ENCODE data around the gene RPL29.

RPL29 gene

DNA sequence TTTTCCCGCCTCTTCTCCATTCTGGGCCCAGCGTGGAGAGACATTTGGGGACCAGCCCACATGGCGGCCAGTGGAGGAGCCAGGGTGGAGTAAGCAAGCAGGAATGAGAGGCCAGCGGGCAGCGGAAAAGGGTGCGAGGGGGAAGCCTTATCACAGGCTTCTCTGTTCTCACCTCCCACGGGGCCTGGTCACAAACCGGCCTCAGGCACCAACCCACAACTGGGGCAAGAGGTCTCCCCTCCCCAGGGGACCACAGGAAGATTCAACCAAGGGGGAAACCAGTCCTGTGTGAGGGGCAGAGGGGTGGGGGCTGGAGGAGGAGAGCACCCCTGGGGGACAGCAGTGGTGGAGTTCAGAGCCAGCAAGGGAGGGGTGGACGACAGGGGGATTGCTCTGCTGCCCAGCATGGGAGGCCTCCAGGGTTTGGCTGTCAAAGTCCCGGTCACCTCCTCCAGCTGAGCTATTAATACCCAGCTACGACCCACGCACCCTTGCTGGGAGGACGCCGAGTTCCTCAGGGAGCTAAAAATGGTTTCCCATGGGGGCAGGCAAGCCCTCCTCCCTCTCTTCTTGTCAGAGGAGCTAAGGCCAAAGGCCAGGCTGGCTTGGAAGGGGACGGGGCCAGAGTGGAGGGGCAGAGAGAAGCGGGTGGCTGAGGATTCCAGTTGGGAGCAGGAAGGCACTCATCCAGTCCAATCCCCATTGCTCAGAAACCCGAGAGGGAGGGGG, 23.8 kb upstream of the RPL29 start:
- no peak overlapping the region for H3K27ac Mint-ChIP-seq
- H3K36me3 Mint-ChIP-seq: no peaks in the 10 kb centered on the region
- no peak overlapping the region for H3K4me3 Mint-ChIP-seq
- H3K9me3 Mint-ChIP-seq: no peaks in the 10 kb centered on the region
- no peaks in the 10 kb centered on the region for H3K27me3 Mint-ChIP-seq
- H3K4me1 Mint-ChIP-seq: no peaks in the 10 kb centered on the region

DNA sequence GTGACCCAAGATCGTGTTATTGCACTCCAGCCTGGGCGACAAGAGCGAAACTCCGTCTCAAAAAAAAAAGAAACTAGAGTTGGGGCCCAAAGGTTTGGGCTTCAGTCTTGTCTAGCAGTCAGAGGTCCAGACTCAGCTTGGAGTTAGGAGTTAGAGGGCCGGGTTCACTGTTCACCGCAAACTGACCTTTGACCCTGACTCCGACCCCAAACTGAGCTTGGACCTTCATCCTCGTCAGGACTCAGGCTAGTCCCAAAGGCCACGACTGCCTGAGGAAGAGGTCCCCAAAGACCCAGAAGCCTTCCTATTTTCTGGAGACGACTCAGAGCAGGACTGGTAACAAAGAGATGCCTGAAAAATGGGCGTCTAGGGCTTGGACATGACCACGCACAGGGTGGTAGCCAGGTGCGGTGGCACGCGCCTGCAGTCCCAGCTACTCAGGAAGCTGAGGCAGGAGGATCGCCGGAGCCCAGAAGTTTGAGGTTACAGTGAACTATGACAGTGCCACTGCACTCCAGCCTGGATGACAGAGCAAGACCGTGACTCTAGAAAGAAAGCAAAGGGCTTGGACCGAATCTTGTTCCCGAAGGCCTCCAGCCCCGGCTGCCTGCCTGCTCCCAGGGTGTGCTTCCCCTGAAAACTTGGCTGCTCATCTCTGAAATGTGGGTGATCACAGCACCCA, 22.8 kb upstream of the RPL29 start:
- H3K4me3 Mint-ChIP-seq: no peak overlapping the region
- H3K27ac Mint-ChIP-seq: no peak overlapping the region
- H3K36me3 Mint-ChIP-seq: no peaks in the 10 kb centered on the region
- H3K27me3 Mint-ChIP-seq: no peaks in the 10 kb centered on the region
- H3K9me3 Mint-ChIP-seq: no peaks in the 10 kb centered on the region
- no peaks in the 10 kb centered on the region for H3K4me1 Mint-ChIP-seq

DNA sequence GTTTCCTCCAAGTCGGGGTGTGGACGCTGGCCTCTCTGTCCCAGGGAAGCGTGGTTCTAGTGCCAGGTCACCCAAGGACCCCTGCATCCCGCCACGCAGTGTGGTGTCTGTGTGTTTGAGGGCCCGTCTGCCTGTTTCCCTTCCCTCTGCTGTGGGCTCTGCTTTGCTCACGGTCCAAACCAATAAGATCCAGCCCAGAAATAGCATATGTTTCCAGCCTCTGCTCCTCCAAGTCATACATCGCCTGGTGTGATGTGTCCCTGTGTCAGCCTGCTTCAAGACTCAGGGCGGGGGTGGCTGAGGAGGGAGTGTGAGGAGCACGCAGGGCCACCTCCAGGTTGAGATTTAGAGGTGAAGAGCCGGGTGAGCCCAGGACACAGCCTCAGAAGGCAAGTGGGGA, 21.9 kb upstream of the RPL29 start:
- no peak overlapping the region for H3K4me3 Mint-ChIP-seq
- H3K4me1 Mint-ChIP-seq: no peaks in the 10 kb centered on the region
- H3K9me3 Mint-ChIP-seq: no peaks in the 10 kb centered on the region
- no peaks in the 10 kb centered on the region for H3K36me3 Mint-ChIP-seq
- no peaks in the 10 kb centered on the region for H3K27me3 Mint-ChIP-seq
- no peak overlapping the region for H3K27ac Mint-ChIP-seq

DNA sequence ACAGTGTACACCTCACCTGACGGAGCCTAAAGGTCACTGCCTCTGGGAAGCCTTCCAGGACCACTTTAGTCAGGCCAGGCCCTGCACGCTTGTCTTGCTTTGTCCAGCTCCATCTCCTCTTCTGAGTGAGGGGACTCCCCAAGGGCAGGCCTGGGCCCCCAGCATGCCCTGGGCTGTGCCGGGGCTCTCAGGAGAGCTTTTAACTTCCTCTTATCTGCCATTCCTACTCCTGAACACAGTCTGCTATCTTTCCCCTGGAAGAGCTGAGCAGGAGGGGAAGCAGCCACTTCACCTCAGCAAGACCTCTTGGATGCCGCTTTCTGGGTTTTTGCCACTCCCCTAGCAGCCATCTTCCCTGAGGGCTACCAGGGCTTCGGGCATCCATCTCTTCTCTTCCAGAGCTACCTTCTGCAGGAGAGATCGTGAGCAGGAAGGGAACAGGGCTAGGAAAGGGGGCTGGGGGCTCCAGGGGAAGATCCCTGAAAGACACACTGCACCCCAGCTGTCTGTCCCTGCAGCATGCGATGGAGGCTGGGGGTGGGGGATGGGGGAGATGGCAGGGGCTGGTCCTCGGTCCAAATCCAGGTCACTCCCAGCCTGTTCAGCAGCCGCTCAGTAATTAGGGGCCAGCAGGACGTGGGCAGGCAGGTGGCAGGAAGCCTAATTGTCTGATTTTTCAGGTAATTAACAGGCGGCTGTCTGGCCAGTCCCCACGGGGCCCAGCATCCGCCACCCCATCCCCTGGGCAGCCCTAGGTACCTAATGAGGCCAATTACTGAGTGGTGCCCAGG, 19.9 kb upstream of the RPL29 start:
- Mint-ChIP-seq H3K9me3 (no peaks in the 10 kb centered on the region), H3K36me3 (no peaks in the 10 kb centered on the region), H3K27ac (no peak overlapping the region), H3K27me3 (no peaks in the 10 kb centered on the region), H3K4me1 (no peaks in the 10 kb centered on the region), H3K4me3 (no peak overlapping the region)

DNA sequence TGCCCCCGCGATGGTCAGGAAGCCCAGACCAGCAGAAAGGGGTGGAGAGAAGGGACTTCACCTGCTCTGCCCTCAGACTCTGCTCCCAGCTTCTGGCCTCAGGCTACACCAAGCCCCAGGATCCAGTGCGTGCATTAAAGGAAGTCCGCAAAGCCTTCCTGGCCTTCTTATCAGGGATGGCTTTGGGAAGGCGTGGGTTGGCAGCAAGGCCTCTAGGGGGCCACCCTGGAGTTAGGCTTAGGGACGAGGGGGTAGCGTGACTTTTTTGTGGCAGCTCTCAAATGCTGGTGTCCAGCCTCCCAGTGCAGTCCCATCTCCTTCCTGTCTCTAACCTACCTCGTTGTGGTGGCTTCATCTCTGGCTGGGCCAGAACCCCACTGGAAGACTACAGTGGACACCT, 18.9 kb upstream of the RPL29 start:
- Mint-ChIP-seq H3K4me1 (no peaks in the 10 kb centered on the region), H3K36me3 (no peaks in the 10 kb centered on the region), H3K9me3 (no peaks in the 10 kb centered on the region), H3K4me3 (no peak overlapping the region), H3K27ac (no peak overlapping the region), H3K27me3 (no peaks in the 10 kb centered on the region)

DNA sequence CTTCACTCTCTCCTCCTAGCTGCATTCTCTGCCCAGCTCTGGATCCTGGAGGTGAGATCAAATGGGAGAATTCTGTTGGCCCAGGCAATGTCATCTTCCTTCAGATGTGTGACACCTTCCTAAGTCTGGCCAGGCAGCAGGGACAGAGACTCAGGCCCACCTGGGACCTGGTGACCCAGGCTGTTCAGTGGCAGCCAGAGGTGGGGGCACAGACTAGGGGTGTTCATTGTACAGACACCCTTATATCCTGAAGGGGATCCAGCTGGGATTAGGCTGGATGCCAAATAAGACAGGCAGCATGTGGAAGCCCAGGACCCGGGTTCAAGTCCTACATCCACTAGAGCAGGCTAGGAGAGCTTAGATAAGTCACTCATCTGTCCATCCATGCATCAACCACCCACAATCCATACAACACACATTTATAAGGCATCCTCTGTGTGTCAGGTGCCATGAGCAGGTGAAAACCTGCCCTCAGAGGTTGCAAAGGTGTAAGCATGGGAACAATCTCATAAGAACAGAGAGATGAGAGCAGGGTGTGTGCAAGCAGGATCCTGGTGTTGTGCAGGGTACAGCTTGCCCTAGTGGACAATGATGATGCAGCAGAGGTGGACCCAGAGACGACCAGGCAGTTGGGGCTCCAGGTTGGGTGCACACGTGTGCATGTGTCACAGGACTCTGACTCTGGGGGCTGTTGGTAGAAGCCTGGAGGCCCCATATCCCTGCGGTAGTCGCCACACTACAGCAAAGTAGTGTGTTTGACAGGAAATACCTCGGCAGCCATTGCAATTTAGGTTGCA, 18.3 kb upstream of the RPL29 start:
- H3K27ac Mint-ChIP-seq: no peak overlapping the region
- H3K27me3 Mint-ChIP-seq: no peaks in the 10 kb centered on the region
- H3K9me3 Mint-ChIP-seq: no peaks in the 10 kb centered on the region
- no peaks in the 10 kb centered on the region for H3K36me3 Mint-ChIP-seq
- H3K4me3 Mint-ChIP-seq: no peak overlapping the region
- no peaks in the 10 kb centered on the region for H3K4me1 Mint-ChIP-seq

DNA sequence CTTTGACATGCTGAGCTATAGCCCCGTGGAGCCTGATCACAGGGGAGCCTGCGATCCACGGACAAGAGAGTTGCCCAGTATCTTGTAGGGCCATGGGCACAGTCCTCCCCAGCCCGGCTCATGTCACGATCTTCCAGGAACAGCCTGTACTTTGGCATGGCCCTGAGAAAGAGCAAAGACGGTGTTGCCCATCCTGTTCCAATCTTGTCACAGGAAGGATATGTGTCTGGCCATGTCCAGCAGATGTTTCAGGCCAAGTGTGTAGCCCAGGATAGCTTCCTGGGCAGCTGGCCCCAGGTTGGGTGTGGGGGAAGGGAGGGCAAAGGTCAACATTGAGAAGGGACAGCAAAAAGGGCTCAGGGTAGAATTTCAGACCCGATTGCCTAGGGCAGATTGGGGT, 17.0 kb upstream of the RPL29 start:
- Mint-ChIP-seq H3K4me3 (no peak overlapping the region), H3K27me3 (no peaks in the 10 kb centered on the region), H3K4me1 (no peaks in the 10 kb centered on the region), H3K27ac (no peak overlapping the region), H3K36me3 (no peaks in the 10 kb centered on the region), H3K9me3 (no peaks in the 10 kb centered on the region)

DNA sequence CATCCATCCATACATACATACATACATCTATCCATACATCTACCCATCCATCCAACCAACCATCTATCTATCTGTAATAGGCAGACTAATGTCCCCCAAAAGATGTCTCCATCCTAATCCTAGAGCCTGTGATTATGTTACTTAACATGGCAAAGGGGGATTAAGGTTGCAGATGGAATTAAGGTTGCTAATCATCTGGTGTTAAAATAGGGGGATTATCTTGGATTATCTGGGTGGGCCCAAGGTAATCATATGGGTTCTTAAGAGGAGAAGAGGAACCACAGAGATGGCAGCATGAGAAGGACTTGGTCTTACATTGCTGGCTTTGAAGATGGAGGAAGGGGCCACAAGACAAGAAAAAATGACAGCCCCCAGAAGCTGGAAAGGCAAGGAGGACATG, 14.7 kb upstream of the RPL29 start:
- Mint-ChIP-seq H3K4me3 (no peak overlapping the region), H3K9me3 (no peaks in the 10 kb centered on the region), H3K27ac (no peak overlapping the region), H3K27me3 (no peaks in the 10 kb centered on the region), H3K4me1 (peaks cover 9% of the 10 kb centered on the region), H3K36me3 (no peaks in the 10 kb centered on the region)

DNA sequence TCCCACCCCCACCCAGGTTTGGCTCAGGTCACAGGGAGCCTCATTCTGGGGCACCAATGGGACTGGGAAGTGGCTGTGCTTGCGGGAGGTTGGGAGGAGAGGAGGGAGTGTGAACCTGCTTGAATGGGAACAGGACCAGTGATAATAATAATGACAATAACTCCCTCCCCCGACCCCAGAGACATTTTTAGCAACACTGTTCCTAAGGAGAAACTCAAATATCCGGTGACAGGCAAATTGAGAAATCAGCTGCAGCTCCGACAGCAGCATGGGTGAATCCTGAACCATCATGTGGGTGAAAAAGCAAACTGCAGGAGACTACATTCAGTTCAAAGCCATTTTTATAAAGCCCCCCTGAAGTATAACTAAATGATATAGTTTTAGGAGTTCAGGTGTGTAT, 11.6 kb upstream of the RPL29 start:
- no peaks in the 10 kb centered on the region for H3K27me3 Mint-ChIP-seq
- no peak overlapping the region for H3K27ac Mint-ChIP-seq
- no peak overlapping the region for H3K4me3 Mint-ChIP-seq
- no peaks in the 10 kb centered on the region for H3K9me3 Mint-ChIP-seq
- no peaks in the 10 kb centered on the region for H3K36me3 Mint-ChIP-seq
- H3K4me1 Mint-ChIP-seq: peaks cover 14% of the 10 kb centered on the region

DNA sequence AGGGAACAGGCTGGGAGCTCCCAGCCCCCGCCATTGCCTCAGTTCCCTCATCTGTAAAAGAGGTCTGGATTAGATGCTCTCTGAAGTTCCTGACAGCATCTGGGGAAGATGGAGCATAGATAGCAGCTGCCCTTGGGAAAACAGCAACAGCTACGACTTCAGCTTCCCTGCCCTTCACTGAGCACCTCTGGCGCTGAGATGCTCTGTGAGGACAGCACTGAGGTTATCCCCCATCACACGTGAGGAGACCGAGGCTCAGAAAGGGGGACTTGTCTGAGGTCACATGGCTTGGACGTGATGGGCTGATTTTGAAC, 11.1 kb upstream of the RPL29 start:
- H3K4me1 Mint-ChIP-seq: peaks cover 16% of the 10 kb centered on the region
- no peak overlapping the region for H3K27ac Mint-ChIP-seq
- H3K27me3 Mint-ChIP-seq: no peaks in the 10 kb centered on the region
- H3K9me3 Mint-ChIP-seq: no peaks in the 10 kb centered on the region
- no peak overlapping the region for H3K4me3 Mint-ChIP-seq
- no peaks in the 10 kb centered on the region for H3K36me3 Mint-ChIP-seq

DNA sequence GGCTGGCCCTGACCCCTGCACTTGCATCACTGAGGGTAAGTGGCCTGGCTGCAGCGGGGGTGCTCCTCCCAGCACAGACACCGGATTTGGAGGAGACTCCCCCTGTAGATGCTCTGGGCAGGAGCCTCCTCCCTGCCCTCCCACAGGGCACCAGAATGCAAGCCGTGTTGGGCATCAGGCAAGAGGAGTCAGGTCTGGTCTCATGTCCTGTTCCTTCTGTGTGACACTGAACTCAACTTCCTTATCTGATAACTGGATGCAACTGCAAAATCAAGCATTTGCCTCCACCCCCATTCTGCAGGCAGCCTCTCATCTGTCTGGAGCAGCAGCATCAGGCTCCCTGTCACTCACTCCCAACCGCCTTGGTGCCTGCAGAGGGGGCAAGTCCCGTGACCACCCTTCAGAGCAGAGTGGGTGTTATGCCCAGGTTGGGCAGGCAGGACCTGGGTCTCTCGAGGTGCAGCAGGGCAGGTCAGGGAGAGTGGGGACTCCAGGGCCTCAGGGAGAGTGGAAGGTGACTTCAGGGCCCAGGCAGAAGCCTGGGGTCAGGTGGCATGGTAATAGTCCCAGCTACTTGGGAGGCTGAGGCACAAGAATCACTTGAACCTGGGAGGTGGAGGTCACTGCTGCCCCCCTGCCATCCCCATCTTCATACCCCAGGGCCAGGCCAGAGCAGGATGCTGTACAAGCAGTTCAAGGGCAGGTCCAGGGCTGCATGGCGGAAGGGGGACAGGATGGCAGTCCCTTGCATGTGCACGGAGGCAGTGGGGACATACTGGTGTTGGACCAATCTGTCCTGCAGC, 10.5 kb upstream of the RPL29 start:
- no peaks in the 10 kb centered on the region for H3K9me3 Mint-ChIP-seq
- no peaks in the 10 kb centered on the region for H3K36me3 Mint-ChIP-seq
- H3K27me3 Mint-ChIP-seq: no peaks in the 10 kb centered on the region
- no peak overlapping the region for H3K27ac Mint-ChIP-seq
- no peak overlapping the region for H3K4me3 Mint-ChIP-seq
- H3K4me1 Mint-ChIP-seq: peaks cover 21% of the 10 kb centered on the region

DNA sequence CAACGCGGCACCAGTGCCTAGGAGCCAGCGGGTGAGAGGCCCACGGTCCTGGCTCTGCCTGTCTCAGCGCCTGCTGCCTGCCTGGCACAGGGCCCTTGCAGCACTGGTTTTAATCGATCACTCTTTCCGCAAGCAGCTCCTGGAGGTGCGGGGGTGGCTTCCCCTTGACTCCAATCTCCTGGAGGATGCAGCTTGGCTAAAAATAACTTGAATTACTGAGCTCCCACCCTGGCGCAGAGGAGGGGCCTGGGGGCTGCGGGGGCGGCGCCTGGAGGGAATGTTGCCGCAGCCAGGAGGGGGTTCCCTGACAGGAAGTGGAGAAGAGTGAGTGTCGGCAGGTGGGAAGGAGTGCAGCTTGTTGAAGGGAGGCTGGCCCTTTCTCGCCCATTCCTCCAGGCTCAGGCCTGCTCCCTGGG, 9.9 kb upstream of the RPL29 start:
- Mint-ChIP-seq H3K27me3 (no peaks in the 10 kb centered on the region), H3K36me3 (no peaks in the 10 kb centered on the region), H3K4me3 (no peak overlapping the region), H3K4me1 (peaks cover 21% of the 10 kb centered on the region), H3K9me3 (no peaks in the 10 kb centered on the region), H3K27ac (no peak overlapping the region)

DNA sequence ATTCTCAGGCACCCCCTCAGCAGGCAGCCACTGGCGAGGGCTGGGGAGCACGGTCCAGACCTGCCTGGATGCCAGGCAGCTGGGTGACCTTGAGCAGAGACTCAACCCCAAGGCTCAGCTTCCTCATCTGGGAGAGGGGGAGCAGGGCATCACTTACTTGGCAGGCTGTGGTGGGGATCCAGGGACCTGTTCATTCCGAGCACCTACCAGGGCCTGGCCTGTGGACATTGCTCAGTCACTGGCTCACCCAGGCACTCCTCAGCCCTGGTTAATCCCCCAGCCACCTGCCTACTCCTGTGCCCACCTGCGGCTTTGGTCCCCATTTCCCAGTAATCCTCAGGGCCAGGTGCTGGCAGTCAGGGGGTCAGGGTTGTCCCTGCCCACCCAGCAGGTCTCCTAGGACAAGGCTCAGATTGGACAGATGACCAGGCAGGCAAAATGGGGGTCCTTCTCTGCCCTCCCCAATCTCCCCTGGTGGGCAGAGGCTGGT, 9.3 kb upstream of the RPL29 start:
- Mint-ChIP-seq H3K27ac (no peak overlapping the region), H3K36me3 (no peaks in the 10 kb centered on the region), H3K9me3 (no peaks in the 10 kb centered on the region), H3K4me1 (peaks cover 21% of the 10 kb centered on the region), H3K27me3 (no peaks in the 10 kb centered on the region), H3K4me3 (no peak overlapping the region)

DNA sequence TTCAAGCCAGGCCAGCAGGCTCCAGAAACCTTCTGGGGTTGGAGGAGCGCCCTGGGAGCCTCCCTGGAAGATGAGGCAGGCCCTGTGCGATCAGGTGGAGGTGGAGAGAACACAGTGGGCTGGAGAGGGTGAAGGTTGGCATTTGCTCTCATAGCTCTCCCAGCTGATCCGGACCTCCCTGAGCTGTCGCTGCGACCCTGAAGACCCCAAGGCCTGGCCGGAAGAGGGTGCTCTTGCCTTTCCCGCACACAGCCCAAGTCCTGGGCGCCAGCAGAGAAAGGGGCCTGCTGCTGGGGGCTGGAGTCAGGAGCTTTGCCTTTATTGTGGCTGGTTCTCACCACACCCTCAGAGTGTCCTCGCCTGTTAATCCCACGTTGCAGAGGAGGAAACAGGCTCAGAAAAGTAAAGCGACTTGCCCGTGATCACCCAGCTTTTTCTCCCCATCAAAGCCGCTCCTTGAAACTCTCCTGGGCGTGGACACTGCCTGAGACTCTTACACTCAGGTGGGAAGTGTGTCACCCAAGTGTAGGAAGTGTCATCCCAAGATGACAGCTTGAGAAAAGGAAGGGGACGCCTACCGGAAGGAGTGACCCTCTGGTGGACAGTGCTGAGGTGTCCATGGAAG, 8.6 kb upstream of the RPL29 start:
- H3K27ac Mint-ChIP-seq: no peak overlapping the region
- no peak overlapping the region for H3K4me3 Mint-ChIP-seq
- H3K27me3 Mint-ChIP-seq: no peaks in the 10 kb centered on the region
- H3K36me3 Mint-ChIP-seq: no peaks in the 10 kb centered on the region
- no peaks in the 10 kb centered on the region for H3K9me3 Mint-ChIP-seq
- H3K4me1 Mint-ChIP-seq: peaks cover 21% of the 10 kb centered on the region

All from activated naive CD4-positive, alpha-beta T cell treated with anti-CD3 and anti-CD28 coated beads, Interleukin-2, amount 50 U/mL, for 24 hours (primary cell).